ENCODE results near the gene LZTS3. TPM values are rescaled to one million over a fixed set of nuclear protein-coding genes. Genes with fewer than 3 reads are reported as not detected.
A peak's percentile ranks its signal among the peaks of the same experiment; 100 is the strongest.

Gene LZTS3
- total and polyA plus RNA-seq, 2 of the 13 experiments (the other 11 are each of a cell fraction or from before 2014, with no cell fraction given) = 10.1 to 31.3 TPM

DNA sequence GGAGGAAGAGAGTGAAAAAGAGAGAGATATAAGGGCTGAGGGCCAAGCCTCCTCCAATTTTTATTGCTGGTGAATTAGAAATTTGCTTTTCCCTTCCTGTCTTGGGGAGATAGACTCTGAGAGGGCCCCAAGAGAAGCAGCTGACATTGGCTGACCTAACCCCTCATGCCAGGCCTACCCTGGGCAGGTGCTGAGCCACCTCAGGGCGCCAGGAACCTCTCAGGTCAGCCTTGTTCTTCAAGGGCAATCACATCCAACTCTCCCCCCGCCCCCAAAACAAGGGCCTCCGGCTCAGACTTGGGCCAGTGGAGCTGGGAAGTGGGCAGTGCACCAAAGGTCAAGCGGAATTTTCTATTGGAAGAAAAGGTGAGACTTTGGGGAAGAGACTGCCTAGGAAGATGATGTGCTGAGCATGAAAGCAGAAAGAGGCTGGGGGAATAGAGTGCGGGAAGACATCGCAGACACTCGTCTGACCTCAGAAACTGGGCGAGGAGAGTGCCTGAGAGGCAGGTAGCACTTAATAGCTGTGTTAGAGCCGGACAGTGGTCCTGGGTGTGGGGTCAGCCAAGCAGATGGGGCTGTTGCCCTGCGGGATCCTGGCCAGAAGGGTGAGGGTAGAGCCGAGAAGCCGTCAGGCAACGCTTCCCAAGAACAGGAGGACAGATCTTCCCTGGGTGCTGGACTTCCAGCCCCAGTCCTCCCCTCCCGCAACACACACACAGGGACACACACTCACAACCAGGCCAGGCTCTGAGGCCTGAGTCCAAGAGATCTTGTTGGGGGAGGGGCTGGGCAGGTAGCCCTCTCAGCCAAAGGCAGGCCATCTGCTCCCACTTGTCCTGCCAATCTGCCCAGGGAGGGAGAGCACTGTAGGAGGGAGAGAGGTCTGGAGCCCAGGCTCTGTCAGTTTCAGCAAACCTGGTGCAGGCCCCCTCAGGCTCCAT, 10.0 kb downstream of the LZTS3 start (continued):
- TF ChIP-seq ZBTB44 (CRISPR knock-in tag; IDR thresholded peaks at IDR 0.05) = no peak
- TF ChIP-seq ZNF598 (CRISPR knock-in tag; IDR thresholded peaks at IDR 0.05; ENCODE audit: borderline replicate concordance) = peak; percentile 74; the same call in 1 of the 2 replicates
- TF ChIP-seq HOXD1 (CRISPR knock-in tag; IDR thresholded peaks at IDR 0.05) = 0 out of 2 replicates have a peak, but pooled peaks have one; percentile 16
- no peak for TF ChIP-seq MTA1 (CRISPR knock-in tag; IDR thresholded peaks at IDR 0.05; ENCODE audit: borderline replicate concordance)
- peak; percentile 46 for TF ChIP-seq RBM22 (optimal IDR thresholded peaks at IDR 0.05; ENCODE audit: low read length)
- TF ChIP-seq NCOA5 (CRISPR knock-in tag; IDR thresholded peaks at IDR 0.05) = no peak
- no peak for TF ChIP-seq MIXL1 (CRISPR knock-in tag; IDR thresholded peaks at IDR 0.05)
- TF ChIP-seq ZNF496 (CRISPR knock-in tag; IDR thresholded peaks at IDR 0.05; ENCODE audit: insufficient replicate concordance) = no peak
- no peak for TF ChIP-seq SCMH1 (CRISPR knock-in tag; IDR thresholded peaks at IDR 0.05; ENCODE audit: borderline replicate concordance)
- TF ChIP-seq, protein P1, sequence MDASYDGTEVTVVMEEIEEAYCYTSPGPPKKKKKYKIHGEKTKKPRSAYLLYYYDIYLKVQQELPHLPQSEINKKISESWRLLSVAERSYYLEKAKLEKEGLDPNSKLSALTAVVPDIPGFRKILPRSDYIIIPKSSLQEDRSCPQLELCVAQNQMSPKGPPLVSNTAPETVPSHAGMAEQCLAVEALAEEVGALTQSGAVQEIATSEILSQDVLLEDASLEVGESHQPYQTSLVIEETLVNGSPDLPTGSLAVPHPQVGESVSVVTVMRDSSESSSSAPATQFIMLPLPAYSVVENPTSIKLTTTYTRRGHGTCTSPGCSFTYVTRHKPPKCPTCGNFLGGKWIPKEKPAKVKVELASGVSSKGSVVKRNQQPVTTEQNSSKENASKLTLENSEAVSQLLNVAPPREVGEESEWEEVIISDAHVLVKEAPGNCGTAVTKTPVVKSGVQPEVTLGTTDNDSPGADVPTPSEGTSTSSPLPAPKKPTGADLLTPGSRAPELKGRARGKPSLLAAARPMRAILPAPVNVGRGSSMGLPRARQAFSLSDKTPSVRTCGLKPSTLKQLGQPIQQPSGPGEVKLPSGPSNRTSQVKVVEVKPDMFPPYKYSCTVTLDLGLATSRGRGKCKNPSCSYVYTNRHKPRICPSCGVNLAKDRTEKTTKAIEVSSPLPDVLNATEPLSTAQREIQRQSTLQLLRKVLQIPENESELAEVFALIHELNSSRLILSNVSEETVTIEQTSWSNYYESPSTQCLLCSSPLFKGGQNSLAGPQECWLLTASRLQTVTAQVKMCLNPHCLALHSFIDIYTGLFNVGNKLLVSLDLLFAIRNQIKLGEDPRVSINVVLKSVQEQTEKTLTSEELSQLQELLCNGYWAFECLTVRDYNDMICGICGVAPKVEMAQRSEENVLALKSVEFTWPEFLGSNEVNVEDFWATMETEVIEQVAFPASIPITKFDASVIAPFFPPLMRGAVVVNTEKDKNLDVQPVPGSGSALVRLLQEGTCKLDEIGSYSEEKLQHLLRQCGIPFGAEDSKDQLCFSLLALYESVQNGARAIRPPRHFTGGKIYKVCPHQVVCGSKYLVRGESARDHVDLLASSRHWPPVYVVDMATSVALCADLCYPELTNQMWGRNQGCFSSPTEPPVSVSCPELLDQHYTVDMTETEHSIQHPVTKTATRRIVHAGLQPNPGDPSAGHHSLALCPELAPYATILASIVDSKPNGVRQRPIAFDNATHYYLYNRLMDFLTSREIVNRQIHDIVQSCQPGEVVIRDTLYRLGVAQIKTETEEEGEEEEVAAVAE (CRISPR knock-in tag; IDR thresholded peaks at IDR 0.05; ENCODE audit: borderline replicate concordance) = no peak
- TF ChIP-seq U2AF2 (IDR thresholded peaks at IDR 0.05; ENCODE audit: low read depth, low read length) = no peak
- peak; percentile 66; the same call in 1 of the 2 replicates for TF ChIP-seq CAMTA2 (CRISPR knock-in tag; IDR thresholded peaks at IDR 0.05; ENCODE audit: borderline replicate concordance)
- TF ChIP-seq SRSF1 (optimal IDR thresholded peaks at IDR 0.05; ENCODE audit: low read depth, low read length) = no peak
- TF ChIP-seq ZFY (CRISPR knock-in tag; IDR thresholded peaks at IDR 0.05) = peak; percentile 47; the same call in 1 of the 2 replicates
- no peak for TF ChIP-seq GLI4 (CRISPR knock-in tag; IDR thresholded peaks at IDR 0.05; ENCODE audit: borderline replicate concordance)
- no peak for TF ChIP-seq SNRNP70 (IDR thresholded peaks at IDR 0.05; ENCODE audit: low read depth, low read length)
- TF ChIP-seq, protein P2, sequence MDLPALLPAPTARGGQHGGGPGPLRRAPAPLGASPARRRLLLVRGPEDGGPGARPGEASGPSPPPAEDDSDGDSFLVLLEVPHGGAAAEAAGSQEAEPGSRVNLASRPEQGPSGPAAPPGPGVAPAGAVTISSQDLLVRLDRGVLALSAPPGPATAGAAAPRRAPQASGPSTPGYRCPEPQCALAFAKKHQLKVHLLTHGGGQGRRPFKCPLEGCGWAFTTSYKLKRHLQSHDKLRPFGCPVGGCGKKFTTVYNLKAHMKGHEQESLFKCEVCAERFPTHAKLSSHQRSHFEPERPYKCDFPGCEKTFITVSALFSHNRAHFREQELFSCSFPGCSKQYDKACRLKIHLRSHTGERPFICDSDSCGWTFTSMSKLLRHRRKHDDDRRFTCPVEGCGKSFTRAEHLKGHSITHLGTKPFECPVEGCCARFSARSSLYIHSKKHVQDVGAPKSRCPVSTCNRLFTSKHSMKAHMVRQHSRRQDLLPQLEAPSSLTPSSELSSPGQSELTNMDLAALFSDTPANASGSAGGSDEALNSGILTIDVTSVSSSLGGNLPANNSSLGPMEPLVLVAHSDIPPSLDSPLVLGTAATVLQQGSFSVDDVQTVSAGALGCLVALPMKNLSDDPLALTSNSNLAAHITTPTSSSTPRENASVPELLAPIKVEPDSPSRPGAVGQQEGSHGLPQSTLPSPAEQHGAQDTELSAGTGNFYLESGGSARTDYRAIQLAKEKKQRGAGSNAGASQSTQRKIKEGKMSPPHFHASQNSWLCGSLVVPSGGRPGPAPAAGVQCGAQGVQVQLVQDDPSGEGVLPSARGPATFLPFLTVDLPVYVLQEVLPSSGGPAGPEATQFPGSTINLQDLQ (CRISPR knock-in tag; IDR thresholded peaks at IDR 0.05) = no peak
- TF ChIP-seq SPEN (CRISPR knock-in tag; IDR thresholded peaks at IDR 0.05; ENCODE audit: low read depth) = peak; percentile 57; the same call in 1 of the 2 replicates
- TF ChIP-seq PLRG1 (conservative IDR thresholded peaks at IDR 0.05) = no peak
- no peak for TF ChIP-seq MATR3 (CRISPR knock-in tag; IDR thresholded peaks at IDR 0.05)
- no peak for TF ChIP-seq ZNF720 (CRISPR knock-in tag; IDR thresholded peaks at IDR 0.05)
